ENCODE results near the gene PXT1.
"Not testable (repeated sequence)": the region's sequence is repeated elsewhere in the genome, so short reads cannot be mapped to it uniquely, and the experiment has no call there.

The PXT1 gene

GRCh38 chr6:36442671-36443470 lies at the start of gene PXT1, which contains the start of gene KCTD20:
Gene PXT1, minus strand, starts transcription at chr6:36442854. Its CDS starts 16,772 bp downstream, at chr6:36426082.
Gene KCTD20, plus strand, starts transcription at chr6:36443000. Its CDS starts 27,098 bp downstream, at chr6:36470098.
- ATAC-seq (replicated peaks; ENCODE audit: extremely low read depth, poor library complexity, severe bottlenecking) (peak; percentile 79), DNase-seq (ENCODE audit: low spot score in 2 of 2) (peak; percentile 63 to 77)
- no peaks in the 10 kb centered on the region for H3K27me3 Mint-ChIP-seq
- H3K36me3 Mint-ChIP-seq (ENCODE audit: insufficient read depth), result peaks cover 18% of the 10 kb centered on the region
- no peaks in the 10 kb centered on the region for H3K9me3 Mint-ChIP-seq
- peak within 1 kb of the TSS; percentile 95 for H3K27ac Mint-ChIP-seq (ENCODE audit: low read depth)
- H3K4me1 Mint-ChIP-seq, result peaks cover 37% of the 10 kb centered on the region
- peak within 1 kb of the TSS; percentile 91 for H3K4me3 Mint-ChIP-seq

GRCh38 chr6:36492092-36492491 lies 49.4 kb upstream of the PXT1 start:
- Mint-ChIP-seq H3K9me3 (no peaks in the 10 kb centered on the region), H3K4me1 (peaks cover 24% of the 10 kb centered on the region), H3K4me3 (no peak overlapping the region), H3K27ac (ENCODE audit: low read depth) (no peak overlapping the region), H3K36me3 (ENCODE audit: insufficient read depth) (peaks cover 55% of the 10 kb centered on the region), H3K27me3 (no peaks in the 10 kb centered on the region)
- DNase-seq (ENCODE audit: low spot score in 2 of 2) (no peak), ATAC-seq (replicated peaks; ENCODE audit: extremely low read depth, poor library complexity, severe bottlenecking) (no peak)

DNA sequence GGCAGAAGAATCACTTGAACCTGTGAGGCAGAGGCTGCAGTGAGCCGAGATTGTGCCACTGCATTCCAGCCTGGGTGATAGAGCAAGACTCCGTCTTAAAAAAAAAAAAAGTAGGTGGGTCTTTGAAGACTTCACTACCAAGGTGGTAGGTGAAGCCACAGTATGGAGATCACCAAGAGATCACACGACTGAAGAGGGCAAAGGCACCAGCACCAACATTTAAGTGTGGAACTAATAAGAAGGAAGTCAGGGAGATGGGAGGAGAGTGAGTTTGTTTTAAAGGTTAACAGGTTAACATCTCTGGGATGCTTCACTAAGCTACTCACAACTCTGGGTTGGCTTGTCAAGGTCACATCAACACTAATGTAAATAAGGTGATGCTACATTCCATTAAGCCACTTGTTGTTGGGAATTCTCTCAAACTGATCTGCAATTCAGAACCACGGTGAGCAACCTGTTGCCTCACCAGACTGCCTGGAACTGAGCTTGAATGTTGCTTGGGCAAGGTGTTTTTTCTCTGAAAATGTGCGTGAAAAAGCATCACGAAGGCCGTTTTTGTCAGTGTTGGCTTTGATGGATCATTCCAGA lies 48.8 kb upstream of the PXT1 start:
- H3K4me1 Mint-ChIP-seq, result peaks cover 23% of the 10 kb centered on the region
- no peak overlapping the region for H3K4me3 Mint-ChIP-seq
- peaks cover 48% of the 10 kb centered on the region for H3K36me3 Mint-ChIP-seq (ENCODE audit: insufficient read depth)
- no peaks in the 10 kb centered on the region for H3K27me3 Mint-ChIP-seq
- no peak overlapping the region for H3K27ac Mint-ChIP-seq (ENCODE audit: low read depth)
- ATAC-seq (replicated peaks; ENCODE audit: extremely low read depth, poor library complexity, severe bottlenecking), result no peak
- H3K9me3 Mint-ChIP-seq, result no peaks in the 10 kb centered on the region
- no peak for DNase-seq (ENCODE audit: low spot score in 2 of 2)

DNA sequence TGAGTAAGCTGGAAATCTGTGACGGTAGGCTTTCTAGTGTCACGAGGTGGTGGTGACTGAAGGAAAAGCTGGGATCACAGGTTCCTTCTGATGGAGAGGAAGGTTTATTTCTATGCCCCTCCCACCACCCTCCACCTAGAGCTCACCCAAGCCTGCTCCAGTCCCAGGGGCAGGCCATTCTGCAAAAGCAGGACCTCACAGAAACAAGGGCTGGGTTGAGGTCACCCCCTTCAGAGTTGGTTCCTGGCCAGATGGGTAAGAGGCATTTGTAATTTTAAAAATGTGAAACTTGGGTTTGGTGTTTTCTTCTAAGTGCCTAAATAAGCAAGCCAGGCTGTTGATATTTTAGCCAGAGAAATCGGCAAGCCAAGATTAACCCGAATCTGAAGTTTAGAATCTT lies 46.8 kb upstream of the PXT1 start:
- no peaks in the 10 kb centered on the region for H3K9me3 Mint-ChIP-seq
- DNase-seq (ENCODE audit: low spot score in 2 of 2) (no peak), ATAC-seq (replicated peaks; ENCODE audit: extremely low read depth, poor library complexity, severe bottlenecking) (no peak)
- H3K4me3 Mint-ChIP-seq, result no peak overlapping the region
- no peak overlapping the region for H3K27ac Mint-ChIP-seq (ENCODE audit: low read depth)
- peaks cover 45% of the 10 kb centered on the region for H3K36me3 Mint-ChIP-seq (ENCODE audit: insufficient read depth)
- peaks cover 24% of the 10 kb centered on the region for H3K4me1 Mint-ChIP-seq
- H3K27me3 Mint-ChIP-seq, result no peaks in the 10 kb centered on the region

DNA sequence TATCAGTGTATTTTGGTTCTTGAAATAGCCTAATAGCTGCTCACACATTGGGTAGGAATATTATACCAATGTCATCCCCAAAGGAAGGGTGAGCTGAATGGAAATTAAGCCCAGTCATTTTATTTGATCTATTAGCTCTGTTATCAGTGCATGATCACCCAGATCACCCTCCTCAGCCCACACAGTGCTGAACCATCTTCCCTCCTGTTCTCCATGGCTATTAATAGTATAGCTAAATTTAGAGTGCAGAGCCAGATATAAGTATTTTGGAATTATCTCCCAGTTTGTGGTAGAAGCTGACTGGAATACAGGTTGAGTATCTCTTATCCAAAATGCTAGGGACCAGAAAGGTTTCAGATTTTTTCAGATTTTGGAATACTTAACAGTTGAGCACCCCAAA lies 45.6 kb upstream of the PXT1 start:
- Mint-ChIP-seq H3K4me1 (peaks cover 12% of the 10 kb centered on the region), H3K9me3 (no peaks in the 10 kb centered on the region), H3K4me3 (no peak overlapping the region), H3K27ac (ENCODE audit: low read depth) (no peak overlapping the region), H3K36me3 (ENCODE audit: insufficient read depth) (peaks cover 39% of the 10 kb centered on the region), H3K27me3 (no peaks in the 10 kb centered on the region)
- no peak for ATAC-seq (replicated peaks; ENCODE audit: extremely low read depth, poor library complexity, severe bottlenecking)
- DNase-seq (ENCODE audit: low spot score in 2 of 2), result no peak

DNA sequence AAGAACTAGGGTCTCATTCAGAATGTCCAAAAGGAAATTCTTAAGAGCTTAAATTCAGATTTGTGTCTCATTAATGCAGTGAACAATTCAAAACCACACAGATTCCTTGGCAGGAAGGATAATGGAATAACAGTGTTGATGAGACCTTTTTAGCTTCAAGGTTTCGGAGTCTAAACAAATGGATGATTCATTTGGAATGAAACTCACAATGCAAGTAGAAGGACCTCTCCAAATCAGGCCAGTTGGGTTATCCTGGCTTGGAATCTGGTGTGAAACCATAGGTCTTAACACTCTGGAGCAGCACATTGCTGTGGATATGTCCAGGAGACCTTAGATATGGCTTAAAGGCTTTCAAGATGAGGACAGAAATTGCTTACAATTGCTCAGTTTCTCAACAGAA lies 45.0 kb upstream of the PXT1 start:
- Mint-ChIP-seq H3K4me3 (no peak overlapping the region), H3K36me3 (ENCODE audit: insufficient read depth) (peaks cover 36% of the 10 kb centered on the region), H3K27me3 (no peaks in the 10 kb centered on the region), H3K4me1 (peaks cover 11% of the 10 kb centered on the region), H3K9me3 (no peaks in the 10 kb centered on the region), H3K27ac (ENCODE audit: low read depth) (no peak overlapping the region)
- ATAC-seq (replicated peaks; ENCODE audit: extremely low read depth, poor library complexity, severe bottlenecking) (no peak), DNase-seq (ENCODE audit: low spot score in 2 of 2) (no peak)

DNA sequence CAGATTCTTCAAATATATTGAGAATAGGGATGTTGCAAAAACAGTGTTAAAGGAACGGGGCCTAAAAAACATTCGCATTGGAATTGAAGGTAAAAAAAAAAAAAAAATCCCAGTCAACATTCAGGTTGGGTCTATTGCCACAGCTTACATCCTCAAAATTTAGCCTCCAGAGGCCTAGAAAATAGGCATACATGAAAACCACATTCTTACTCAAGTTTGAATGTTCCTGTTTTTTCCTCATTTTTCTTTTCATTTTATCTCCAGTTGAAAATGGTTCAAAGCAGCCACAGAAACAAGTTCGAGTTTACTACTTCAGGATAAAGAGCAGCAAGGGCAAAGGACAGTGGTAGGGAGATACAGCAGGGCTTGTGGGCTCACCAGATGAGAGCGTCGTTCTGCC lies 42.1 kb upstream of the PXT1 start:
- Mint-ChIP-seq H3K4me1 (peaks cover 5% of the 10 kb centered on the region), H3K4me3 (no peak overlapping the region), H3K36me3 (ENCODE audit: insufficient read depth) (peaks cover 46% of the 10 kb centered on the region), H3K9me3 (no peaks in the 10 kb centered on the region), H3K27me3 (no peaks in the 10 kb centered on the region), H3K27ac (ENCODE audit: low read depth) (peak overlapping the region; percentile 41)
- DNase-seq (ENCODE audit: low spot score in 2 of 2) (no peak), ATAC-seq (replicated peaks; ENCODE audit: extremely low read depth, poor library complexity, severe bottlenecking) (no peak)

GRCh38 chr6:36483326-36483725 lies 40.7 kb upstream of the PXT1 start:
- H3K9me3 Mint-ChIP-seq; ATAC-seq (replicated peaks; ENCODE audit: extremely low read depth, poor library complexity, severe bottlenecking); H3K27me3 Mint-ChIP-seq; DNase-seq (ENCODE audit: low spot score in 2 of 2); H3K4me3 Mint-ChIP-seq; H3K27ac Mint-ChIP-seq (ENCODE audit: low read depth): not testable (repeated sequence)
- peaks cover 12% of the 10 kb centered on the region for H3K4me1 Mint-ChIP-seq
- peaks cover 49% of the 10 kb centered on the region for H3K36me3 Mint-ChIP-seq (ENCODE audit: insufficient read depth)

- DNase-seq (ENCODE audit: low spot score in 2 of 2) (no peak), ATAC-seq (replicated peaks; ENCODE audit: extremely low read depth, poor library complexity, severe bottlenecking) (no peak)
- H3K27me3 Mint-ChIP-seq, result no peaks in the 10 kb centered on the region
- no peaks in the 10 kb centered on the region for H3K9me3 Mint-ChIP-seq
- peaks cover 40% of the 10 kb centered on the region for H3K36me3 Mint-ChIP-seq (ENCODE audit: insufficient read depth)
- H3K4me3 Mint-ChIP-seq, result no peak overlapping the region
- H3K4me1 Mint-ChIP-seq, result peaks cover 16% of the 10 kb centered on the region
- H3K27ac Mint-ChIP-seq (ENCODE audit: low read depth), result peak overlapping the region; percentile 56
Measured at GRCh38 chr6:36479256-36479655, 36.6 kb upstream of the PXT1 start.

DNA sequence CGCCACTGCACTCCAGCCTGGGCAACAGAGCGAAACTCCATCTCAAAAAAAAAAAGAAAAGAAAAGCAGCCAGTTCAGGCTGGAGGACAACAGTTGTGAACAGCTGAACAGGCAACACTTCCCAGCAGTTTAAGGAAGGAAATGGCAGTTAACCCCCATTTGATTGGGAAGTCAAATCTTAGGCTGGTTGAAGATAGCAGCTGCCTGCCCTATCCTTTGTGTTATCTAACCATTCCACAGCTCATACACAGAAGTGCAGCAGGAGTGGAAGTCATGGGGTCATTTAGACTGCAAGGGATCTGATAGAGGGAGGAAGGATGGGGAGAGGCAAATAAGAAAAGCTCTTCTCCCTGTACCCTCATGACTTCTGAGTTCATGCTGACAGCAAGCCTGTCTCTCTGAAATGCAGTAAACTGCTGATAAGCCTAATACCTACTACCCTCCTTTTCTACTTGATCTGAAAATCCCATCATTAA lies 35.4 kb upstream of the PXT1 start:
- no peaks in the 10 kb centered on the region for H3K27me3 Mint-ChIP-seq
- DNase-seq (ENCODE audit: low spot score in 2 of 2), result no peak
- H3K4me3 Mint-ChIP-seq, result no peak overlapping the region
- H3K36me3 Mint-ChIP-seq (ENCODE audit: insufficient read depth), result peaks cover 36% of the 10 kb centered on the region
- H3K9me3 Mint-ChIP-seq, result no peaks in the 10 kb centered on the region
- H3K27ac Mint-ChIP-seq (ENCODE audit: low read depth), result no peak overlapping the region
- peaks cover 16% of the 10 kb centered on the region for H3K4me1 Mint-ChIP-seq
- no peak for ATAC-seq (replicated peaks; ENCODE audit: extremely low read depth, poor library complexity, severe bottlenecking)

DNA sequence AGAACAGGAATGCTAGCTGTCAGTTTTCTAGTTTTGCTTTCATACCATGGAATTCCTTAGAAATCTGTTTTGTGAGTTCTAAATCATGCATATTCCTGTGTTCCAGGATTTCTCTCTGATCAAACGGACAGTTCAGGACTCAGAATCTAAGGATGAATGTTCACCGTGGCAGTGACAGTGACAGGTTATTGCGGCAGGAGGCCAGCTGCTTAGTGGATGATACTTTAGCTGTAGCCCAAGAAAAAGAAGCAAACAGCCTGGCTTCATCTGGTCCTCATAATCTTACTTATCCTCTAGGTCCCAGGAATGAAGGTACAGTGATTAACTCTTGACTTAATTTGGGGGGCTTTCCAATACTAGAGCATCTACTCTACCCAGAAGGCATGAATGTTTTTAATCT lies 27.3 kb upstream of the PXT1 start:
- Mint-ChIP-seq H3K36me3 (ENCODE audit: insufficient read depth) (peaks cover 24% of the 10 kb centered on the region), H3K27ac (ENCODE audit: low read depth) (no peak overlapping the region), H3K9me3 (no peaks in the 10 kb centered on the region), H3K4me1 (peaks cover 10% of the 10 kb centered on the region), H3K27me3 (no peaks in the 10 kb centered on the region), H3K4me3 (no peak overlapping the region)
- ATAC-seq (replicated peaks; ENCODE audit: extremely low read depth, poor library complexity, severe bottlenecking), result no peak
- no peak for DNase-seq (ENCODE audit: low spot score in 2 of 2)

DNA sequence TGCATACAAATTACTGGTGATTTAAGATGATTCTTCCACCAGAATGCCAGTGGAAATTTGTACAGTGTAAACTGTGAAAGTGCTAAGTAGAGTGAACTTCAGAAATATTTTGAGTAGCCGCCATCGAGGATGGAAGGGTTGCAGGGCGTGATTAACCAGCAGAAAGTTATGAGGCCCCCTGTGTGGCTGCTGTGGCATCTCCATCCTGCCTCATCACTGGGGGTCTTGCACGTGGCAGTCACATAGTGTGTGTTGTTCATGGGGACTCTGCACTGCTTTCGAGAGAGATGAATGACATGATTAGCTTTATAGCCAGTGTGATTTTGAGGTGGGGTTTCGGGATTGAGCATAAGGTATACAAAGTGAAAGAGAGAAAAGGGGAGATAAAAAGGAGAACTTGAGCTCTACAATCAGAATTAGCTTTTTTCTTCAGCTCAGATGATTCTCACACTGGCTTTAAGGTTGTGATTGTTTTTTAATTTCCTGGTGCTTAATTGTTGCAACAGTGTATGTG lies 26.6 kb upstream of the PXT1 start:
- DNase-seq (ENCODE audit: low spot score in 2 of 2) (no peak), ATAC-seq (replicated peaks; ENCODE audit: extremely low read depth, poor library complexity, severe bottlenecking) (no peak)
- no peaks in the 10 kb centered on the region for H3K9me3 Mint-ChIP-seq
- H3K27me3 Mint-ChIP-seq, result no peaks in the 10 kb centered on the region
- H3K4me3 Mint-ChIP-seq, result no peak overlapping the region
- H3K4me1 Mint-ChIP-seq, result peaks cover 15% of the 10 kb centered on the region
- H3K36me3 Mint-ChIP-seq (ENCODE audit: insufficient read depth), result peaks cover 21% of the 10 kb centered on the region
- H3K27ac Mint-ChIP-seq (ENCODE audit: low read depth), result no peak overlapping the region

- Mint-ChIP-seq H3K4me3 (no peak overlapping the region), H3K27ac (ENCODE audit: low read depth) (no peak overlapping the region)
Measured at GRCh38 chr6:36467625-36468024, 25.0 kb upstream of the PXT1 start.

More at GRCh38 chr6:36467625-36468024, 25.0 kb upstream of the PXT1 start:
- H3K36me3 Mint-ChIP-seq (ENCODE audit: insufficient read depth), result peaks cover 19% of the 10 kb centered on the region
- no peaks in the 10 kb centered on the region for H3K27me3 Mint-ChIP-seq
- H3K9me3 Mint-ChIP-seq, result no peaks in the 10 kb centered on the region
- H3K4me1 Mint-ChIP-seq, result peaks cover 26% of the 10 kb centered on the region
- DNase-seq (ENCODE audit: low spot score in 2 of 2) (no peak), ATAC-seq (replicated peaks; ENCODE audit: extremely low read depth, poor library complexity, severe bottlenecking) (no peak)
